Rectal smooth muscle tissue (tissue), 1 donor: ENCODE results near the gene SPIRE1.
"Not testable (repeated sequence)": the region's sequence is repeated elsewhere in the genome, so short reads cannot be mapped to it uniquely, and the experiment has no call there.

Source experiments
- H3K27ac ChIP-seq: one replicate; pipeline ENCODE4 v1.7.0; 2013; ENCODE audit warnings: low read depth, low read length, inconsistent platforms
- H3K27me3 ChIP-seq: one replicate; pipeline ENCODE4 v1.7.0; 2013; ENCODE audit warnings: low read length; ENCODE audit not compliant: control insufficient read depth, insufficient read depth
- H3K36me3 ChIP-seq: one replicate; pipeline ENCODE4 v1.7.0; 2013; ENCODE audit warnings: low read length; ENCODE audit not compliant: control insufficient read depth, insufficient read depth
- H3K4me1 ChIP-seq: one replicate; pipeline ENCODE4 v1.7.0; 2013; ENCODE audit warnings: low read length; ENCODE audit not compliant: control insufficient read depth, insufficient read depth
- H3K4me3 ChIP-seq: one replicate; pipeline ENCODE4 v1.7.0; 2013; ENCODE audit warnings: low read length
- H3K9ac ChIP-seq: one replicate; pipeline ENCODE4 v1.7.0; 2013; ENCODE audit warnings: low read length

The SPIRE1 gene

DNA sequence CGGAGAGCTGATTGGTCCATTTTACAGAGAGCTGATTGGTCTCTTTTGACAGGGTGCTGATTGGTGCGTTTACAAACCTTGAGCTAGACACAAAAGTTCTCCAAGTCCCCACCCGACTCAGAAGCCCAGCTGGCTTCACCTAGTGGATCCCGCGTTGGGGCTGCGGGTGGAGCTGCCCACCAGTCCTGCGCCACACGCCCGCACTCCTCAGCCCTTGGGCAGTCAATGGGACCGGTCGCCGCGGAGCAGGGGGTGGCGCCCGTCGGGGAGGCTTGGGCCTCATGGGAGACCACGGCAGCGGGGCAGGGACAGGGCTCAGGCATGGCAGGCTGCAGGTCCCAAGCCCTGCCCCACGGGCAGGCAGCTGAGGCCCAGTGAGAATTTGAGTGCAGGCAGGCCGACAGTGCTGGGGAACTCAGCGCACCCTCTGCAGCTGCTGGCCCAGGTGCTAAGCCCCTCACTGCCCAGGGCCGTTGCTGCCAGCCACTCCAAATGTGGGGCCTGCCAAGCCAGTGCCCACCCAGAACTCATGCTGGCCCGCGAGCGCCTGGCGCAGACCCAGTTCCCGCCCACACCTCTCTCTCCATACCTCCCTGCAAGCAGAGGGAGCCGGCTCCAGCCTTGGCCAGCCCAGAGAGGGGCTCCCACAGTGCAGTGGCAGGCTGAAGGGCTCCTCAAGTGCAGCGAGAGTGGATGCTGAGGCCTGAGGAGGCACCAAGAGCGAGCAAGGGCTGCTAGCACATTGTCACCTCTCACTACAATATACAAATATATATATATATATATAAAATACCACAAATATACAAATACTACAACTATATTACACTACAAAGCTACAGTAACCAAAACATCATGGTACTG, 100.7 kb downstream of the SPIRE1 start:
- Histone ChIP-seq H3K4me1 (no peaks in the 10 kb centered on the region), H3K36me3 (no peaks in the 10 kb centered on the region)

GRCh38 chr18:12554796-12555388, 103.0 kb downstream of the SPIRE1 start:
- Histone ChIP-seq H3K4me1 (no peaks in the 10 kb centered on the region), H3K36me3 (no peaks in the 10 kb centered on the region), H3K4me3 (no peak overlapping the region), H3K27me3 (no peaks in the 10 kb centered on the region), H3K27ac (no peak overlapping the region), H3K9ac (no peak overlapping the region)

More for the DNA sequence above, 100.7 kb downstream of the SPIRE1 start:
- H3K27ac ChIP-seq: no peak overlapping the region
- H3K27me3 ChIP-seq: no peaks in the 10 kb centered on the region
- H3K9ac ChIP-seq: no peak overlapping the region
- H3K4me3 ChIP-seq: no peak overlapping the region

DNA sequence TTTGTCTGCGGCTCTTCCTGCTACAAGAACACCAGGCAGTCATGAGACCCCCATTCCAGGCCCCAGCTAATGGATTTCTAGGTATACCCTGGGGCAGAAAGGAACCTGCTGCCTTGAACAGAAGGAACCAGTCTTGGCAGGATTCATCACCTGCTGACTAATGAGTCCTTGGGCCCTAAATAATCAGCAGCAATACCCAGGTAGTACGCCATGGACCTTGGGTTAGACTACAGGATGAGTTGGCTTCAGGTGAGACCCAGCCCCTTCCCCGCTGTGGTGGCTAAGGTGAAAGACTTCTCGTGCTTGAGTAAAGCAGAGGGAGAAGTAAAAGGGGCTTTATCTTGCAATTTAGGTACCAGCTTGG, 105.0 kb downstream of the SPIRE1 start:
- Histone ChIP-seq H3K36me3 (no peaks in the 10 kb centered on the region), H3K9ac (no peak overlapping the region), H3K4me1 (no peaks in the 10 kb centered on the region), H3K27ac (no peak overlapping the region), H3K27me3 (no peaks in the 10 kb centered on the region), H3K4me3 (no peak overlapping the region)

DNA sequence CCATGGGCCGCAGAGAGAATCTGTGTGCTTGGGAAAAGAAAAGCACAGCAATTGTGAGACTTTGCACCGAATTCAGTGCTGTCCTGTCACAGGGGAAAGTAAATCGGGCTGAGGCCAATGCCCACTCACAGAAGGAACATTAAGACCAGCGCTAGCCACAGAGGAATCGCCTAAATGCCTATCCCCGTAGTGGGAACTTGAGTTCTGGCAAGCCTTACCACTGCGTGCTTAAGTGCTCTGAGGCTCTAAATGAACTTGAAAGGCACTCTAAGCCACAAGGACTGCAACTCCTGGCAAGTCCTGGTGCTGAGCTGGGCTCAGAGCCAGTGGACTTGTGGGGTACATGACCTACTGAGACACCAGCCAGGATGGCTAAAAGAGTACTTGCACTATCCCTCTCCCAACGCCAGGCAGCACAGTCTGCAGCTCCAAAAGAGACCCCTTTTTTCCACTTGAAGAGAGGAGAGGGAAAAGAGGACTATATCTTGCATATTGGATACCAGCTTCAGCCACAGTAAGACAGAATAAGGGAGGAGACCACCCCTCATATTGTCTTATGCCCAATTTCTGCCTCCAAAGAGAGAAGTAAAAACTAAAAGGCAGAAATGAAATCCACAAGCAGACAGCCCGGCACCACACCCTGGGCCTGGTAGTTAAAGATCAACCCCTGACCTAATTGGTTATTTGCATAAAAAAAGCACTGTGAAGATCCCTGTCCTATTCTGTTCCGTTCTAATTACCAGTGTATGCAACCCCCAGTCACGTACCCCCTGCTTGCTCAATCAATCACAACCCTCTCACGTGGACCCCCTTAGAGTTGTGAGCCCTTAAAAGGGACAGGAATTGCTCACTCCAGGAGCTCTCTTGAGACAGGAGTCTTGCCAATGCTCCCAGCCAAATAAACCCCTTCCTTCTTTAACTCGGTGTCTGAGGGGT, 105.7 kb downstream of the SPIRE1 start:
- H3K36me3 ChIP-seq, H3K9ac ChIP-seq, H3K27me3 ChIP-seq, H3K27ac ChIP-seq, H3K4me3 ChIP-seq, H3K4me1 ChIP-seq: not testable (repeated sequence)

- H3K4me1 ChIP-seq, H3K4me3 ChIP-seq, H3K36me3 ChIP-seq, H3K27ac ChIP-seq, H3K9ac ChIP-seq, H3K27me3 ChIP-seq: not testable (repeated sequence)
These were observed 106.4 kb downstream of the SPIRE1 start for GRCh38 chr18:12551466-12551865.

GRCh38 chr18:12543697-12544096, 114.2 kb downstream of the SPIRE1 start:
- H3K36me3 ChIP-seq: no peaks in the 10 kb centered on the region
- H3K4me3 ChIP-seq: no peak overlapping the region
- H3K27me3 ChIP-seq: no peaks in the 10 kb centered on the region
- no peak overlapping the region for H3K9ac ChIP-seq
- no peak overlapping the region for H3K27ac ChIP-seq
- no peaks in the 10 kb centered on the region for H3K4me1 ChIP-seq

DNA sequence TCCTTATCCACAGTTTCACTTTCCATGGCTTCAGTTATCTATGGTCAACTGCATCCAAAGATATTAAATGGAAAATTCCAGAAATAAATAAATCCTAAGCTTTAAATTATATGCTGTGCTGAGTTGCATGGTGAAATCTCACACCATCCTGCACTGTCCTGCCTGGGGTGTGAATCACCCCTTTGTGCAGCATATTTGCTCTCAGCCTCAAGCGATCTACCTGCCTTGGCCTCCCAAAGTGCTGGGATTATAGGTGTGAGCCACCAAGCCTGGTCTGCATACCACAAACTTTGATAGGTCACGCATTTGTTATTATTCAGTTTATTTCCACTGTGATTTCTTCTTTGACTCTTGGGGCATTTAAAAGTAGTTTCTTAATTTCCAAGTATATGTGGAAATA, 117.2 kb downstream of the SPIRE1 start:
- no peaks in the 10 kb centered on the region for H3K36me3 ChIP-seq
- no peak overlapping the region for H3K9ac ChIP-seq
- H3K4me3 ChIP-seq: no peak overlapping the region
- no peaks in the 10 kb centered on the region for H3K4me1 ChIP-seq
- no peaks in the 10 kb centered on the region for H3K27me3 ChIP-seq
- no peak overlapping the region for H3K27ac ChIP-seq

- H3K4me1 ChIP-seq, H3K4me3 ChIP-seq: not testable (repeated sequence)
These were observed 118.7 kb downstream of the SPIRE1 start for GRCh38 chr18:12539158-12539557.

DNA sequence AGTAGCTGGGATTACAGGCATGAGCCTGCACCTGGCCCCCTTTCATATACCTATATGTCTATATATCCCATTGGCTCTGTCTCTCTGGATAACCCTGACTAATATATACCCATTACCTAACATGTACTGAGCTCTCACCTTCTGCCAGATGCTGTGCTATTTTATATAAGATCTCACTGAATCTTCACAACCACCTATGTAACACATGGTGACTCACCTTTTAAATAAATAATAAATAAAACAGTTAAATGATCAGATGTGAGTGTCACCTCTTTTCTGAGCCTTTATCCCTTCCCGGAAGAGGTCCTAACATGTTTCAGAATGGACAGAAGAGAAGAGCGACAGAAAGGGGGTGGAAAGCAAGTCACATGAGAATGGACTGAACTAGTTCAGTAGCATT, 123.1 kb downstream of the SPIRE1 start:
- no peak overlapping the region for H3K9ac ChIP-seq
- no peak overlapping the region for H3K4me3 ChIP-seq
- no peaks in the 10 kb centered on the region for H3K27me3 ChIP-seq
- no peaks in the 10 kb centered on the region for H3K36me3 ChIP-seq
- H3K27ac ChIP-seq: no peak overlapping the region
- H3K4me1 ChIP-seq: no peaks in the 10 kb centered on the region

More at GRCh38 chr18:12539158-12539557, 118.7 kb downstream of the SPIRE1 start:
- not testable (repeated sequence) for H3K27ac ChIP-seq, H3K36me3 ChIP-seq, H3K9ac ChIP-seq, H3K27me3 ChIP-seq

DNA sequence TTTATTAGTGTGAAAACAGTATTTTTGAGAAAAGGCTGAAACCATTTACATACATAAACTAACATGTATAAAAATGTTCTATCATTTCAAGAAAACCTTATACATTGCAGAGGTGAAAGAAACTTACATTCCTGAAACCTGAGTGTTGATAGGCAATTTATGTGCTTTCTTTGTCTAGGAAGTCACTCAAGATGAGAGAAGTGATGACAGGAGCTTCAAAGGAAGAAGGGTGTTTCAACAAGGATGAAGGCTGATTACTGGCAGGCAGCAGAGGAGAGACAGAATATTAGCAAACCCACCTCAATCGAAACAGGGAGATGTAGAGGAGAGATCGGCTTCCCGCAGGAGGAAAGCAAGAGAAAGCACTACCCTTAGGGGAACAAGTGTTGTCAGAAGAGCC, 125.2 kb downstream of the SPIRE1 start:
- no peak overlapping the region for H3K27ac ChIP-seq
- no peaks in the 10 kb centered on the region for H3K36me3 ChIP-seq
- H3K4me1 ChIP-seq: no peaks in the 10 kb centered on the region

DNA sequence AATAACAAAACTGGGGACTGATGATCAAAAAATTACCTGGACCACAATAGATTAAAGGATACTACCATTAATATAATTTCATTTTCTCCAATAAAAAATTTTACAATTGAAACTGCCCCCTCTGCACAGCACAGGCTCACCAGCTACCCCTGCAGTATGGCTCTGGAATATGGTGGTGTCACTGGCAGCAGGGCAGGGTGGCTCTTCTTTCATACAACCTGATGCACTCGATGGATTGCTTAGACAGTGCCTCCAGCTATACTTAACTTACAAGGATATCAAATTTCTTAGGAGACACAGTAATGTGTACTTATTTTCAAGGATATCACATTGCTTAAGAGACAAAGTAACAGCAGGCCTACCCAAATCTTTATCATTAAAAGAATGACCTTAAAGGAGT, 126.2 kb downstream of the SPIRE1 start:
- H3K4me1 ChIP-seq: no peaks in the 10 kb centered on the region
- H3K27me3 ChIP-seq: no peaks in the 10 kb centered on the region
- no peak overlapping the region for H3K9ac ChIP-seq
- no peak overlapping the region for H3K4me3 ChIP-seq
- no peaks in the 10 kb centered on the region for H3K36me3 ChIP-seq
- no peak overlapping the region for H3K27ac ChIP-seq

More for the DNA sequence above, 125.2 kb downstream of the SPIRE1 start:
- Histone ChIP-seq H3K27me3 (no peaks in the 10 kb centered on the region), H3K4me3 (no peak overlapping the region), H3K9ac (no peak overlapping the region)

GRCh38 chr18:12520442-12520992, 137.4 kb downstream of the SPIRE1 start:
- Histone ChIP-seq H3K27ac (no peak overlapping the region), H3K4me3 (no peak overlapping the region), H3K9ac (no peak overlapping the region), H3K36me3 (no peaks in the 10 kb centered on the region), H3K27me3 (no peaks in the 10 kb centered on the region), H3K4me1 (no peaks in the 10 kb centered on the region)
